ENCODE measurements around the gene EEF2K.

The EEF2K gene

DNA sequence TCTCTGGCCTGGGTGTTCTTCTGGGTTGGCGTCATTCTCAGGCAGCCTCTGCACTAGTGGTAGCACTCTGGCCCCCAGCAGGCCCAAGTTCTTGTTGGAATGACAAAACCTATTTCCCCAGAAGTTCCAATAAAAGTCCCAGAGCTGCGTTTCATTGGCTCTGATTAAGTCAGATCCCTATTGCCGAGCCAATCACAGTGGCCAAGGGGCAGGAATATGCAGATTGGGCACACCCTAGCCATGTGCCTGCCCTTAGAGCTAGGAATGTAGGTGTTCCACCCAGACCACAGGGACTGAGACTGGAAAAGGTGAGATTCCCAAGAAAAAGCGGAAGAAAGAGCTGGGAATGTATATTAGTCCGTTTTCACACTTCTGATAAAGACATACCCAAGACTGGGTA, 46.2 kb downstream of the EEF2K start:
- H3K4me3 ChIP-seq (ENCODE audit: low read depth, low read length), result no peak overlapping the region
- TF ChIP-seq, protein P1, sequence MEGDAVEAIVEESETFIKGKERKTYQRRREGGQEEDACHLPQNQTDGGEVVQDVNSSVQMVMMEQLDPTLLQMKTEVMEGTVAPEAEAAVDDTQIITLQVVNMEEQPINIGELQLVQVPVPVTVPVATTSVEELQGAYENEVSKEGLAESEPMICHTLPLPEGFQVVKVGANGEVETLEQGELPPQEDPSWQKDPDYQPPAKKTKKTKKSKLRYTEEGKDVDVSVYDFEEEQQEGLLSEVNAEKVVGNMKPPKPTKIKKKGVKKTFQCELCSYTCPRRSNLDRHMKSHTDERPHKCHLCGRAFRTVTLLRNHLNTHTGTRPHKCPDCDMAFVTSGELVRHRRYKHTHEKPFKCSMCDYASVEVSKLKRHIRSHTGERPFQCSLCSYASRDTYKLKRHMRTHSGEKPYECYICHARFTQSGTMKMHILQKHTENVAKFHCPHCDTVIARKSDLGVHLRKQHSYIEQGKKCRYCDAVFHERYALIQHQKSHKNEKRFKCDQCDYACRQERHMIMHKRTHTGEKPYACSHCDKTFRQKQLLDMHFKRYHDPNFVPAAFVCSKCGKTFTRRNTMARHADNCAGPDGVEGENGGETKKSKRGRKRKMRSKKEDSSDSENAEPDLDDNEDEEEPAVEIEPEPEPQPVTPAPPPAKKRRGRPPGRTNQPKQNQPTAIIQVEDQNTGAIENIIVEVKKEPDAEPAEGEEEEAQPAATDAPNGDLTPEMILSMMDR (IDR thresholded peaks at IDR 0.05; ENCODE audit: insufficient read depth, low read depth, low read length, missing control alignments), result no peak
- DNase-seq (ENCODE audit: low read depth), result no peak

GRCh38 chr16:22253272-22253671, 47.2 kb downstream of the EEF2K start:
- H3K4me3 ChIP-seq (ENCODE audit: low read depth, low read length), result no peak overlapping the region
- TF ChIP-seq, protein P1 (IDR thresholded peaks at IDR 0.05; ENCODE audit: insufficient read depth, low read depth, low read length, missing control alignments), result no peak
- no peak for DNase-seq (ENCODE audit: low read depth)

DNA sequence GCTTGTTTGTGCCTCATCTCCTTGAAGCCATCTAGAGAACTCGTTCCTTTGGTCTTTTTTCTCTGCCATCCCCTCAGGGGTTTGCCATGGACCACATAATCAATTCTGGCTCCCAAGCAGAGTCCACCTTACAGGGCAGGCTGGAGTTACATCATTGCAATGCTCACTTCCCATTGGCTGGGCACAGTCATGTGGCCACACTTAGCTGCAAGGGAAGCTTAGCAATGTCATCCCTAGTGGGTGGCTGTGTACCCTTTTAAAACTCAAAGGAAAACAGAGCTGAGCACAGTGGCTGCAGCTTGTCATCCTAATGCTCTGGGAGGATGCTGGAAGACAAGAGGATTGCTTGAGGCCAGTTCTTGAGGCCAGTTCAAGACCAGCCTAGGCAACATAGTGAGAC, 49.3 kb downstream of the EEF2K start:
- TF ChIP-seq, protein P1 (IDR thresholded peaks at IDR 0.05; ENCODE audit: insufficient read depth, low read depth, low read length, missing control alignments), result no peak
- H3K4me3 ChIP-seq (ENCODE audit: low read depth, low read length), result no peak overlapping the region
- DNase-seq (ENCODE audit: low read depth), result no peak

GRCh38 chr16:22257440-22257839, 51.4 kb downstream of the EEF2K start:
- H3K4me3 ChIP-seq (ENCODE audit: low read depth, low read length), result no peak overlapping the region
- no peak for DNase-seq (ENCODE audit: low read depth)
- TF ChIP-seq, protein P1 (IDR thresholded peaks at IDR 0.05; ENCODE audit: insufficient read depth, low read depth, low read length, missing control alignments), result no peak

- TF ChIP-seq, protein P1 (IDR thresholded peaks at IDR 0.05; ENCODE audit: insufficient read depth, low read depth, low read length, missing control alignments), result no peak
- no peak overlapping the region for H3K4me3 ChIP-seq (ENCODE audit: low read depth, low read length)
- DNase-seq (ENCODE audit: low read depth), result no peak
Observed at GRCh38 chr16:22260490-22260889, 54.4 kb downstream of the EEF2K start.

- TF ChIP-seq, protein P1 (IDR thresholded peaks at IDR 0.05; ENCODE audit: insufficient read depth, low read depth, low read length, missing control alignments), result no peak
- no peak overlapping the region for H3K4me3 ChIP-seq (ENCODE audit: low read depth, low read length)
- DNase-seq (ENCODE audit: low read depth), result no peak
Observed at GRCh38 chr16:22262460-22262859, 56.4 kb downstream of the EEF2K start.

DNA sequence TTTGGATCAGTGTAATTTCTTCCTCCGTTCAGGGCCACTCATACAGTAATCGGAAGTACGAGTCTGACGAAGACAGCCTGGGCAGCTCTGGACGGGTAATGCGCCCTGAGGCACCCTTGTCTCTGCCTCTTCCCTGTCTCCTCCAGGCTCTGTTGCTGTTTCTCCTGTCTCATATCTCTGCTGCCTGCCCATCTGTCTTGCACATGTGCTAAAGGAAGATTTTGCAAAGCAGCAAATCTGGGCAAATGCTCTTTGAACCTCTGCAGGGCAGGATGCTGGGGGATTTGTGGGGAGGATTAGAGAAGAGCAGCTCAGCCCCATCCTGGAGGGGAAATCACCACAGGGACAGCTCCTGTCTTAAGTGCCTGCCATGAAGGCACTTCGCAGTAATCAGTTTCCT, 58.7 kb downstream of the EEF2K start:
- H3K4me3 ChIP-seq (ENCODE audit: low read depth, low read length), result no peak overlapping the region
- no peak for DNase-seq (ENCODE audit: low read depth)
- TF ChIP-seq, protein P1 (IDR thresholded peaks at IDR 0.05; ENCODE audit: insufficient read depth, low read depth, low read length, missing control alignments), result no peak
